GM06990 (cell line): ENCODE data around the gene CFAP99.

Experiments
- DNase-seq: peaks from one replicate; pipeline ENCODE4 v3.0.0-alpha.2; 2011; ENCODE audit not compliant: insufficient read length; ENCODE audit errors: extremely low read depth
- H3K27me3 ChIP-seq: replicated peaks from 2 replicates; pipeline ENCODE4 v1.6.0; 2011; ENCODE audit warnings: low read length; ENCODE audit not compliant: control insufficient read depth, insufficient read depth
- H3K36me3 ChIP-seq: 2 replicates; pipeline ENCODE4 v1.5.1; 2011; ENCODE audit warnings: low read length; ENCODE audit not compliant: control insufficient read depth, insufficient read depth
- H3K4me3 ChIP-seq: replicated peaks from 2 replicates; pipeline ENCODE4 v1.5.1; 2011; ENCODE audit warnings: low read depth, mild to moderate bottlenecking, control low read depth, low read length
- CTCF ChIP-seq: IDR thresholded peaks from 2 replicates; pipeline ENCODE4 v1.5.1; 2011; ENCODE audit warnings: low read length, control low read depth, mild to moderate bottlenecking, inconsistent platforms; ENCODE audit not compliant: insufficient read depth, poor library complexity, severe bottlenecking

Gene CFAP99

GRCh38 chr4:2415213-2415612 is 3.5 kb upstream of the CFAP99 start:
- H3K36me3 ChIP-seq = no peaks in the 10 kb centered on the region
- no peak overlapping the region for H3K4me3 ChIP-seq
- peaks cover 4% of the 10 kb centered on the region for H3K27me3 ChIP-seq
- DNase-seq = no peak
- TF ChIP-seq CTCF = no peak

GRCh38 chr4:2415881-2416563 is 2.7 kb upstream of the CFAP99 start:
- H3K27me3 ChIP-seq = peaks cover 5% of the 10 kb centered on the region
- peak overlapping the region; percentile 49; the same call in 1 of the 2 replicates for H3K4me3 ChIP-seq
- no peaks in the 10 kb centered on the region for H3K36me3 ChIP-seq
- no peak for TF ChIP-seq CTCF
- no peak for DNase-seq

- TF ChIP-seq CTCF = no peak
- H3K4me3 ChIP-seq = peak overlapping the region; percentile 49
- no peaks in the 10 kb centered on the region for H3K36me3 ChIP-seq
- peak; percentile 31 for DNase-seq
- peaks cover 5% of the 10 kb centered on the region for H3K27me3 ChIP-seq
These were observed 2.1 kb upstream of the CFAP99 start for GRCh38 chr4:2416564-2417225.

GRCh38 chr4:2417226-2417764 is 1.5 kb upstream of the CFAP99 start:
- Histone ChIP-seq H3K4me3 (peak overlapping the region; percentile 64), H3K36me3 (no peaks in the 10 kb centered on the region), H3K27me3 (peaks cover 5% of the 10 kb centered on the region)
- TF ChIP-seq CTCF = no peak
- DNase-seq = no peak

- peaks cover 5% of the 10 kb centered on the region for H3K27me3 ChIP-seq
These were observed 748 bp upstream of the CFAP99 start, which contains the start of gene ZFYVE28 for GRCh38 chr4:2417765-2418649. ZFYVE28 (minus strand) TSS chr4:2418645; CDS start chr4:2418323, 322 bp downstream.

More at GRCh38 chr4:2417765-2418649, 748 bp upstream of the CFAP99 start, which contains the start of gene ZFYVE28:
- TF ChIP-seq CTCF = no peak
- no peak for DNase-seq
- Histone ChIP-seq H3K4me3 (peak within 1 kb of the TSS; percentile 64), H3K36me3 (no peaks in the 10 kb centered on the region)
